ENCODE results near the gene GPR55. TPM values are rescaled to one million over a fixed set of nuclear protein-coding genes. Genes with fewer than 3 reads are reported as not detected.

Gene GPR55
- total and polyA plus RNA-seq, 2 of the 8 experiments (the other 6 are each of a cell fraction or from before 2014, with no cell fraction given) = not detected

- Histone ChIP-seq H3K9ac (replicated peaks in 1 of 4; ENCODE audit: extremely low read depth in 1 of 4, low read depth in 3 of 4, low read length in 3 of 4) (no peak overlapping the region), H3K27ac (ENCODE audit: low read depth, low read length) (no peak overlapping the region; the same call in 1 of the 2 replicates), H2BK20ac (ENCODE audit: low read length) (no peak overlapping the region), H3K36me3 (ENCODE audit: control insufficient read depth in 2 of 4, insufficient read depth in 4 of 4, low read length in 3 of 4) (peaks cover 20 to 62% (median 43%) of the 10 kb centered on the region in 4 experiments), H3K56ac (replicated peaks; ENCODE audit: insufficient read length, low read depth, low read length) (no peak overlapping the region), H3K14ac (ENCODE audit: insufficient read length) (no peak overlapping the region), H2BK5ac (ENCODE audit: low read depth, low read length) (no peak overlapping the region; the same call in 1 of the 2 replicates), H4K91ac (replicated peaks; ENCODE audit: insufficient read length, low read length) (no peak overlapping the region), H2AFZ (ENCODE audit: low read length) (no peak overlapping the region), H3K18ac (ENCODE audit: extremely low read depth, low read length) (no peak overlapping the region), H2BK12ac (ENCODE audit: low read depth, low read length) (no peak overlapping the region), H4K5ac (ENCODE audit: insufficient read length, low read depth, low read length) (no peak overlapping the region), H3K23ac (ENCODE audit: insufficient read length) (no peak overlapping the region), H3K23me2 (ENCODE audit: low read depth, low read length) (no peaks in the 10 kb centered on the region), H3K27me3 (replicated peaks in 1 of 4; ENCODE audit: control insufficient read depth in 3 of 4, extremely low read depth in 1 of 4, insufficient read depth in 3 of 4, low read length in 3 of 4) (no peaks in the 10 kb centered on the region), H4K20me1 (replicated peaks in 1 of 2; ENCODE audit: control insufficient read depth in 1 of 2, insufficient read depth in 2 of 2, low read length in 2 of 2) (peaks cover 9 to 38% of the 10 kb centered on the region in 2 experiments), H3K79me1 (ENCODE audit: low read depth, low read length) (peaks cover 28% of the 10 kb centered on the region), H3K79me2 (ENCODE audit: control insufficient read depth in 1 of 2, insufficient read depth in 2 of 2, low read length in 2 of 2) (peaks cover 16 to 51% of the 10 kb centered on the region in 2 experiments; a peak in 3 of 4 replicates), H2BK120ac (replicated peaks; ENCODE audit: low read depth, low read length) (no peak overlapping the region), H3K9me3 (ENCODE audit: insufficient read depth in 2 of 2, low read depth in 1 of 2, low read length in 1 of 2) (no peaks in the 10 kb centered on the region), H2AK5ac (ENCODE audit: low read depth, low read length) (no peak overlapping the region), H3K4me3 (ENCODE audit: extremely low read depth in 1 of 4, insufficient read depth in 2 of 4, low read depth in 3 of 4, low read length in 4 of 4) (no peak overlapping the region), H2BK15ac (ENCODE audit: low read length) (no peak overlapping the region), H4K8ac (ENCODE audit: extremely low read depth, insufficient read depth, low read length) (no peak overlapping the region), H3K4ac (replicated peaks; ENCODE audit: insufficient read length, low read depth, low read length) (no peak overlapping the region), H3K4me1 (replicated peaks in 1 of 4; ENCODE audit: control insufficient read depth in 3 of 4, insufficient read depth in 4 of 4, low read length in 3 of 4) (peaks cover 14 to 26% (median 23%) of the 10 kb centered on the region in 4 experiments), H3K4me2 (ENCODE audit: insufficient read depth in 1 of 2, low read depth in 2 of 2, low read length in 2 of 2) (no peak overlapping the region)
- WGBS, 2 experiments (ENCODE audit: extremely low coverage in 1 of 2, insufficient coverage in 1 of 2, insufficient read length in 1 of 2, insufficient replicate concordance in 2 of 2, low coverage in 1 of 2, low lambda C conversion rate in 2 of 2, missing lambda C conversion rate in 1 of 2) = 96% methylated on average over 10 of the region's 11 CpGs; no CpG with 5 or more reads in 1 of the 2 experiments
- CTCF ChIA-PET (ENCODE audit: partially characterized antibody) = interaction anchor here (0.6 to 2.4 kb wide), 4 partner anchors 8 to 38 kb away, joined by 3 to 7 read pairs (median 4); no protein-coding TSS in a partner anchor
- DNase-seq (ENCODE audit: low read depth in 1 of 2, low spot score in 2 of 2) (peak in 1 of 2 experiments; percentile 38), FAIRE-seq (no peak)
- POLR2A ChIA-PET (ENCODE audit: partially characterized antibody) = interaction anchor here (0.9 to 2.0 kb wide), 3 partner anchors 8 to 27 kb away, joined by 3 to 6 read pairs (median 3); partner anchors contain the start of gene ITM2C
- TF ChIP-seq SIRT6 (IDR thresholded peaks at IDR 0.05; ENCODE audit: low read length) (no peak), JUN (IDR thresholded peaks at IDR 0.05; ENCODE audit: low read depth, low read length) (no peak), CBX5 (IDR thresholded peaks at IDR 0.05; ENCODE audit: low read depth, low read length) (no peak), NANOG (IDR thresholded peaks at IDR 0.05; ENCODE audit: insufficient read depth, low read depth, low read length, poor library complexity, severe bottlenecking) (no peak), RBBP5 (IDR thresholded peaks at IDR 0.05; ENCODE audit: borderline replicate concordance, low read depth, low read length) (no peak), GABPA (IDR thresholded peaks at IDR 0.05; ENCODE audit: borderline replicate concordance, insufficient read depth, low read length) (no peak), HDAC2 (IDR thresholded peaks at IDR 0.05; ENCODE audit: borderline replicate concordance in 1 of 2, low read depth in 2 of 2, low read length in 2 of 2) (no peak), GTF2F1 (IDR thresholded peaks at IDR 0.05; ENCODE audit: borderline replicate concordance, low read depth, low read length) (no peak)
- TF ChIP-seq, protein P1, sequence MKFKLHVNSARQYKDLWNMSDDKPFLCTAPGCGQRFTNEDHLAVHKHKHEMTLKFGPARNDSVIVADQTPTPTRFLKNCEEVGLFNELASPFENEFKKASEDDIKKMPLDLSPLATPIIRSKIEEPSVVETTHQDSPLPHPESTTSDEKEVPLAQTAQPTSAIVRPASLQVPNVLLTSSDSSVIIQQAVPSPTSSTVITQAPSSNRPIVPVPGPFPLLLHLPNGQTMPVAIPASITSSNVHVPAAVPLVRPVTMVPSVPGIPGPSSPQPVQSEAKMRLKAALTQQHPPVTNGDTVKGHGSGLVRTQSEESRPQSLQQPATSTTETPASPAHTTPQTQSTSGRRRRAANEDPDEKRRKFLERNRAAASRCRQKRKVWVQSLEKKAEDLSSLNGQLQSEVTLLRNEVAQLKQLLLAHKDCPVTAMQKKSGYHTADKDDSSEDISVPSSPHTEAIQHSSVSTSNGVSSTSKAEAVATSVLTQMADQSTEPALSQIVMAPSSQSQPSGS (IDR thresholded peaks at IDR 0.05; ENCODE audit: low read length) = no peak
Observed at GRCh38 chr2:230874456-230874855, 50.6 kb downstream of the GPR55 start.

Measured in H1 (cell line).